GM21447 (cell line): ENCODE results near the gene SULF2.

Source experiments
- ATAC-seq: cut with Tn5 transposase; IDR thresholded peaks from one replicate; pipeline ENCODE4 v1.9.1; 2021; ENCODE audit not compliant: unreplicated experiment

The SULF2 gene

GRCh38 chr20:47614703-47615309, 170.5 kb downstream of the SULF2 start:
- no peak for ATAC-seq

- no peak for ATAC-seq
These were observed 172.6 kb downstream of the SULF2 start for GRCh38 chr20:47612670-47613069.

- no peak for ATAC-seq
These were observed 173.5 kb downstream of the SULF2 start for GRCh38 chr20:47611785-47612184.

- no peak for ATAC-seq
These were observed 174.4 kb downstream of the SULF2 start for GRCh38 chr20:47610945-47611250.

- peak; percentile 74 for ATAC-seq
These were observed 174.9 kb downstream of the SULF2 start for GRCh38 chr20:47610247-47610944.

- no peak for ATAC-seq
These were observed 176.3 kb downstream of the SULF2 start for GRCh38 chr20:47609001-47609400.
